H1 (cell line): ENCODE data around the gene TMEM255A. TPM values are rescaled to one million over a fixed set of nuclear protein-coding genes. Genes with fewer than 3 reads are reported as not detected.

Experiments
- CTCF ChIA-PET: fragments of 300-600 bp; sonication (Branson Sonifier 250); formaldehyde crosslinking; loops from one replicate; lab custom pipeline; 2021; ENCODE audit not compliant: partially characterized antibody; lab: Charles Lee
- POLR2A ChIA-PET: fragments of 300-600 bp; sonication (Branson Sonifier 250); formaldehyde crosslinking; loops from one replicate; lab custom pipeline; 2021; ENCODE audit warnings: inconsistent platforms; ENCODE audit not compliant: partially characterized antibody; lab: Charles Lee
- DNase-seq, 2 experiments: peaks; one replicate each; pipeline versions ENCODE4 v3.0.0 to v3.0.0-alpha.2; 2010 to 2022; ENCODE audit warnings: low spot score in 2 of 2, low read depth in 1 of 2, mixed read lengths in 1 of 2
- FAIRE-seq: peaks from 2 replicates; lab custom pipeline; 2011; peaks lifted over from hg19 to GRCh38; lab: Jason Lieb, UNC
- H2AFZ ChIP-seq: 2 replicates; pipeline ENCODE4 v1.8.1; 2012; ENCODE audit warnings: low read length, inconsistent platforms
- H2AK5ac ChIP-seq: 2 replicates; pipeline ENCODE4 v1.6.1; 2013; ENCODE audit warnings: low read depth, low read length
- H2BK120ac ChIP-seq: replicated peaks from 2 replicates; pipeline ENCODE3; 2013; ENCODE audit warnings: low read depth, low read length, inconsistent platforms
- H2BK12ac ChIP-seq: 2 replicates; pipeline ENCODE4 v1.6.1; 2013; ENCODE audit warnings: low read depth, low read length
- H2BK15ac ChIP-seq: 2 replicates; pipeline ENCODE4 v1.6.1; 2013; ENCODE audit warnings: low read length
- H2BK20ac ChIP-seq: 2 replicates; pipeline ENCODE4 v1.6.1; 2013; ENCODE audit warnings: low read length
- H2BK5ac ChIP-seq: 2 replicates; pipeline ENCODE4 v1.6.1; 2013; ENCODE audit warnings: low read depth, low read length
- H3K14ac ChIP-seq: 2 replicates; pipeline ENCODE4 v1.6.1; 2013; ENCODE audit warnings: inconsistent platforms; ENCODE audit not compliant: insufficient read length
- H3K18ac ChIP-seq: 2 replicates; pipeline ENCODE4 v1.6.1; 2013; ENCODE audit warnings: low read length; ENCODE audit errors: extremely low read depth
- H3K23ac ChIP-seq: 2 replicates; pipeline ENCODE4 v1.6.1; 2013; ENCODE audit warnings: inconsistent platforms; ENCODE audit not compliant: insufficient read length
- H3K23me2 ChIP-seq: 2 replicates; pipeline ENCODE4 v1.6.1; 2013; ENCODE audit warnings: low read depth, low read length
- H3K27ac ChIP-seq: 2 replicates; pipeline ENCODE4 v1.6.1; 2011; ENCODE audit warnings: low read depth, low read length, inconsistent platforms
- H3K27me3 ChIP-seq, 4 experiments: replicated peaks in 1 of 4; 1 replicate in 1 of 4; 2 replicates in 3 of 4; pipeline versions ENCODE4 v1.6.1 to v1.8.1; 2011 to 2013; ENCODE audit warnings: low read length in 3 of 4, mild to moderate bottlenecking in 3 of 4, inconsistent platforms in 2 of 4, mixed read lengths in 2 of 4, moderate library complexity in 1 of 4; ENCODE audit not compliant: control insufficient read depth in 3 of 4, insufficient read depth in 3 of 4; ENCODE audit errors: extremely low read depth in 1 of 4
- H3K36me3 ChIP-seq, 4 experiments: 2 replicates each; pipeline versions ENCODE4 v1.6.1 to v1.8.1; 2011 to 2013; ENCODE audit warnings: mild to moderate bottlenecking in 4 of 4, low read length in 3 of 4, moderate library complexity in 2 of 4, control low read depth in 1 of 4, inconsistent platforms in 1 of 4; ENCODE audit not compliant: insufficient read depth in 4 of 4, control insufficient read depth in 2 of 4
- H3K4ac ChIP-seq: replicated peaks from 2 replicates; pipeline ENCODE3; 2013; ENCODE audit warnings: low read length, low read depth, mixed read lengths, inconsistent platforms; ENCODE audit not compliant: insufficient read length
- H3K4me1 ChIP-seq, 4 experiments: replicated peaks in 1 of 4; 1 replicate in 1 of 4; 2 replicates in 3 of 4; pipeline versions ENCODE4 v1.6.1 to v1.8.1; 2011 to 2013; ENCODE audit warnings: low read length in 3 of 4, inconsistent platforms in 2 of 4, mixed read lengths in 1 of 4; ENCODE audit not compliant: insufficient read depth in 4 of 4, control insufficient read depth in 3 of 4
- H3K4me2 ChIP-seq, 2 experiments: 2 replicates each; pipeline versions ENCODE4 v1.6.1 to v1.8.1; 2011 to 2013; ENCODE audit warnings: low read depth in 2 of 2, low read length in 2 of 2, control low read depth in 1 of 2, inconsistent platforms in 1 of 2, mild to moderate bottlenecking in 1 of 2; ENCODE audit not compliant: insufficient read depth in 1 of 2
- H3K4me3 ChIP-seq, 4 experiments: fragments of 200-600, 300-600 bp in 1 of 4; sonication (generic), shearing (Covaris generic), sonication (Bioruptor Twin) in 1 of 4; 2 replicates each; pipeline versions ENCODE4 v1.5.1 to v1.8.1; 2011 to 2016; ENCODE audit warnings: low read length in 4 of 4, low read depth in 3 of 4, control low read depth in 2 of 4, inconsistent platforms in 2 of 4, mild to moderate bottlenecking in 2 of 4, mixed read lengths in 1 of 4, moderate library complexity in 1 of 4; ENCODE audit not compliant: insufficient read depth in 2 of 4; ENCODE audit errors: extremely low read depth in 1 of 4
- H3K56ac ChIP-seq: replicated peaks from 2 replicates; pipeline ENCODE3; 2013; ENCODE audit warnings: low read depth, mild to moderate bottlenecking, mixed read lengths, low read length, inconsistent platforms; ENCODE audit not compliant: insufficient read length
- H3K79me1 ChIP-seq: 2 replicates; pipeline ENCODE4 v1.6.1; 2013; ENCODE audit warnings: low read depth, low read length, control low read depth
- H3K79me2 ChIP-seq, 2 experiments: 2 replicates each; pipeline versions ENCODE4 v1.6.1 to v1.8.1; 2012 to 2013; ENCODE audit warnings: low read length in 2 of 2, mild to moderate bottlenecking in 2 of 2, inconsistent platforms in 1 of 2; ENCODE audit not compliant: insufficient read depth in 2 of 2, control insufficient read depth in 1 of 2
- H3K9ac ChIP-seq, 4 experiments: replicated peaks in 1 of 4; 1 replicate in 1 of 4; 2 replicates in 3 of 4; pipeline versions ENCODE4 v1.6.1 to v1.8.1; 2011 to 2013; ENCODE audit warnings: low read depth in 3 of 4, low read length in 3 of 4, control low read depth in 2 of 4, mild to moderate bottlenecking in 2 of 4, moderate library complexity in 2 of 4, inconsistent platforms in 1 of 4; ENCODE audit errors: extremely low read depth in 1 of 4
- H3K9me3 ChIP-seq, 2 experiments: 2 replicates each; pipeline versions ENCODE4 v1.6.1 to v1.8.1; 2012 to 2013; ENCODE audit warnings: mild to moderate bottlenecking in 2 of 2, moderate library complexity in 2 of 2, control low read depth in 1 of 2, inconsistent platforms in 1 of 2, low read depth in 1 of 2, low read length in 1 of 2, mixed read lengths in 1 of 2; ENCODE audit not compliant: insufficient read depth in 2 of 2
- H4K20me1 ChIP-seq, 2 experiments: replicated peaks in 1 of 2; 2 replicates each; pipeline versions ENCODE3 to v1.8.1; 2011 to 2013; ENCODE audit warnings: inconsistent platforms in 2 of 2, low read length in 2 of 2, mild to moderate bottlenecking in 1 of 2; ENCODE audit not compliant: insufficient read depth in 2 of 2, control insufficient read depth in 1 of 2
- H4K5ac ChIP-seq: 2 replicates; pipeline ENCODE4 v1.6.1; 2013; ENCODE audit warnings: low read length, low read depth, mixed read lengths, inconsistent platforms; ENCODE audit not compliant: insufficient read length
- H4K8ac ChIP-seq: 2 replicates; pipeline ENCODE4 v1.8.0; 2013; ENCODE audit warnings: mild to moderate bottlenecking, moderate library complexity, low read length, inconsistent platforms; ENCODE audit not compliant: insufficient read depth; ENCODE audit errors: extremely low read depth
- H4K91ac ChIP-seq: replicated peaks from 2 replicates; pipeline ENCODE3; 2013; ENCODE audit warnings: low read length, mixed read lengths, inconsistent platforms; ENCODE audit not compliant: insufficient read length
- KDM4A ChIP-seq: IDR thresholded peaks from one replicate; pipeline ENCODE4 v1.7.1; 2012; ENCODE audit warnings: low read depth, mild to moderate bottlenecking, moderate library complexity, low read length, inconsistent platforms; ENCODE audit not compliant: severe bottlenecking
- NRF1 ChIP-seq: IDR thresholded peaks from 2 replicates; pipeline ENCODE4 v1.6.1; 2011; ENCODE audit warnings: mild to moderate bottlenecking, low read depth, low read length, improper control_type of control experiment
- POLR2AphosphoS5 ChIP-seq: IDR thresholded peaks from 2 replicates; pipeline ENCODE4 v1.6.1; 2011; ENCODE audit warnings: low read depth, low read length
- RBBP5 ChIP-seq: IDR thresholded peaks from 2 replicates; pipeline ENCODE4 v1.7.1; 2012; ENCODE audit warnings: low read depth, mild to moderate bottlenecking, inconsistent platforms, low read length, moderate library complexity, borderline replicate concordance
- SIN3A ChIP-seq, 2 experiments: IDR thresholded peaks in 1 of 2; conservative IDR thresholded peaks in 1 of 2; 2 replicates each; pipeline ENCODE4 v1.6.1; 2011 to 2012; ENCODE audit warnings: low read length in 2 of 2, improper control_type of control experiment in 1 of 2, low read depth in 1 of 2, mild to moderate bottlenecking in 1 of 2
- SIX5 ChIP-seq: IDR thresholded peaks from 2 replicates; pipeline ENCODE4 v1.6.1; 2011; ENCODE audit warnings: mild to moderate bottlenecking, low read depth, low read length
- TAF1 ChIP-seq: IDR thresholded peaks from 2 replicates; pipeline ENCODE4 v1.6.1; 2011; ENCODE audit warnings: mild to moderate bottlenecking, low read depth, low read length
- WGBS, 2 experiments: shearing (Covaris generic) in 1 of 2; methylation state at CpG; one replicate each; pipeline versions ENCODE4 v1.1.6 to v1.1.7; 2013 to 2015; ENCODE audit warnings: low lambda C conversion rate in 2 of 2, mixed read lengths in 2 of 2, inconsistent platforms in 1 of 2, low coverage in 1 of 2, missing lambda C conversion rate in 1 of 2; ENCODE audit not compliant: insufficient replicate concordance in 2 of 2, insufficient coverage in 1 of 2, insufficient read length in 1 of 2; ENCODE audit errors: extremely low coverage in 1 of 2, missing lambda C conversion rate in 1 of 2; 5-methylcytosine and 5-hydroxymethylcytosine counted together
- long read RNA-seq, 2 experiments: library from RNA in 1 of 2; library from capped mRNA in 1 of 2; stranded (forward); transcript quantifications; one replicate each; pipeline ENCODE4 v2.0.0, GENCODE V29; 2021; ENCODE audit warnings: inconsistent platforms in 1 of 2
- polyA minus RNA-seq, 3 experiments: library from RNA; depleted of rRNA, polyadenylated mRNA; stranded (reverse); fragments of >200 nt; gene quantifications; 1 replicate in 2 of 3; 2 replicates in 1 of 3; pipeline ENCODE4 v1.2.3, GENCODE V29; 2011
- polyA plus RNA-seq, 7 experiments: library from polyadenylated mRNA; depleted of rRNA in 3 of 7; stranded (reverse) in 5 of 7; unstranded in 2 of 7; fragments of >200 nt in 5 of 7; fragments of 200-250 nt in 2 of 7; gene quantifications; 1 replicate in 5 of 7; 2 replicates in 1 of 7; 4 replicates in 1 of 7; pipeline versions ENCODE4 v1.2.1 to v1.2.3, GENCODE V29; 2011 to 2013; ENCODE audit warnings: missing spikeins in 2 of 7, mixed read lengths in 2 of 7
- total RNA-seq: library from RNA; stranded (reverse); fragmentation: NEBNext Ultra II Directional; extraction: Animal tissue kit (Norgen Biotek cat#: 25700); gene quantifications from 2 replicates; pipeline ENCODE4 v1.2.1, GENCODE V29; 2021
- TF ChIP-seq, protein P1 (sequence below): IDR thresholded peaks from 2 replicates; pipeline ENCODE4 v1.6.1; 2012; ENCODE audit warnings: inconsistent platforms

Gene TMEM255A
- 0.23 and 0.73 TPM in 2 replicates for total RNA-seq
- polyA plus RNA-seq (2011; rRNA removed), result 1.1 and 2.3 TPM in 2 replicates
- polyA plus RNA-seq (2011; cell fraction: cytosol; rRNA removed), result 1.3 TPM
- 0.63 TPM for polyA plus RNA-seq (2011; cell fraction: nucleus; rRNA removed)
- 0.87 to 2.3 TPM (median 1.4 TPM) in 4 replicates for polyA plus RNA-seq (2012, experiment 1 of 2)
- polyA plus RNA-seq (2012, experiment 2 of 2), result 0.16 TPM
- 0.14 TPM for polyA plus RNA-seq (2013, experiment 1 of 2)
- polyA plus RNA-seq (2013, experiment 2 of 2), result 0.06 TPM
- polyA minus RNA-seq (2011; rRNA and poly(A)+ RNA removed), result 2.4 and 2.9 TPM in 2 replicates
- 0.88 TPM for polyA minus RNA-seq (2011; cell fraction: cytosol; rRNA and poly(A)+ RNA removed)
- polyA minus RNA-seq (2011; cell fraction: nucleus; rRNA and poly(A)+ RNA removed), result 0.60 TPM
- long read RNA-seq, experiment 1, result 0 reads
- long read RNA-seq, experiment 2, result 0 reads

DNA sequence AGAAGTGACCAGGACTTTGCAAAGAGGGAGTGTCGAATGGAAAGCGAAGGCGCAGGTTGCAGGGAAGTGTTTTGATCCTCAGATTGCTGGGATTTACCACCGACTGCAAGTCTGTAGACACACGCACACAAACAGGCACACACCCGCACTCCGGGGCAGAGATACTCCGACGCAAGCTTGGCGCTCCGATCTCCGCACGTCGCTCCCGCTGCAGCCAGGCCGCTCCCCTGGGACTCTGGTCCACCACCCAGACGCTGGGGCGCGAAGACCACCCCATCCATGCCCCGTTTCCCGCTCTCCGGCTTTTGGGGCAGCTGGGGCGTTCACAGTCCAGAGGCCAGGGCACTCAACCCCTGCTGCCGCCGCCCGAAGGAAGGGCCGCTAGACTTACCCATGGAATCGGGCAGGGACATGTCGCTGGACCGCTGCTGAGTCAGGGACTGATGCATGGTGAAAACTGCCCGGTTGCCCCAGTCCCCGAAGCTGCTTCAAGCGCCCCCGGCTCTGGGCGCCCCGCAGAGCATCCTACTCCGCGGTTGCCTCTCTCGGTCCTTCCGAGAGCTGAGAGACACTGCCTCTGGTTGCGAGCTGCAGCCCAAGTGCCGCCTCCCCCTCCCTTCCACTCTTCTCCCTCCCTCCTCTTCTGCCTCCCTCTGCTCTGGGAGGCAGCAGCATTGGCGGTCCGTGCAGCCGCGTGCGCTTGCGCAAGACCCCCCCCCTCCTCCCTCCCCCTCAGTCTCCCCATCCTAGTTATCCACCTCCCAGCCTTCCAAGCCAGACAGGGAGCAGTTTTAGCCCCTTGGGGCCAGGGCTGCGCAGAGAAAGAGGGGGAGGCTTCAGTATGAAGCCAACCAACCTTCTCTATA lies at the start of gene TMEM255A:
Gene TMEM255A (minus strand): TSS at position 601 of the 866 bp plus-strand sequence. CDS start 152 bp downstream, at position 449.
- no peak within 1 kb of the TSS; a peak in 1 of 7 replicates for H3K9ac ChIP-seq
- H3K18ac ChIP-seq, result no peak within 1 kb of the TSS; the same call in 1 of the 2 replicates
- peaks cover 12% of the 10 kb centered on the region; the same call in 1 of the 2 replicates for H3K23me2 ChIP-seq
- no peak within 1 kb of the TSS for H3K56ac ChIP-seq
- H3K79me1 ChIP-seq, result no peaks in the 10 kb centered on the region
- no peak within 1 kb of the TSS for H2AK5ac ChIP-seq
- CTCF ChIA-PET, result interaction anchor here (0.6 to 2.0 kb wide), 7 partner anchors 14 to 175 kb away, joined by 3 to 8 read pairs (median 5); partner anchors contain the start of gene ATP1B4
- no peak within 1 kb of the TSS for H4K5ac ChIP-seq
- WGBS, 2 experiments, result 1% methylated on average over 25 of the region's 49 CpGs; no CpG with 5 or more reads in 1 of the 2 experiments
- H3K14ac ChIP-seq, result no peak within 1 kb of the TSS
- no peak within 1 kb of the TSS for H4K91ac ChIP-seq
- H2AFZ ChIP-seq, result peak within 1 kb of the TSS; percentile 76; the same call in 1 of the 2 replicates
- POLR2A ChIA-PET, result interaction anchor here (0.5 to 0.8 kb wide), 2 partner anchors 20 to 21 kb away, joined by 3 read pairs; no protein-coding TSS in a partner anchor
- H3K4me1 ChIP-seq, result peaks cover 0 to 5% (median 3%) of the 10 kb centered on the region in 4 experiments; a peak in 3 of 7 replicates
- peak within 1 kb of the TSS; percentile 84 to 94 for H3K4me2 ChIP-seq
- H2BK120ac ChIP-seq, result no peak within 1 kb of the TSS
- peak within 1 kb of the TSS; percentile 53 to 71 (median 56) for H3K4me3 ChIP-seq
- H2BK20ac ChIP-seq, result no peak within 1 kb of the TSS
- H3K23ac ChIP-seq, result no peak within 1 kb of the TSS
- FAIRE-seq, result peak; percentile 71
- H2BK5ac ChIP-seq, result no peak within 1 kb of the TSS; the same call in 1 of the 2 replicates
- DNase-seq, result peak in 1 of 2 experiments; percentile 56
- no peaks in the 10 kb centered on the region for H4K20me1 ChIP-seq
- no peak within 1 kb of the TSS for H3K4ac ChIP-seq
- H3K79me2 ChIP-seq, result no peaks in the 10 kb centered on the region
- no peaks in the 10 kb centered on the region for H3K9me3 ChIP-seq
- no peaks in the 10 kb centered on the region for H3K36me3 ChIP-seq
- H3K27me3 ChIP-seq, result peaks cover 4 to 58% (median 42%) of the 10 kb centered on the region in 4 experiments
- no peak within 1 kb of the TSS for H2BK15ac ChIP-seq
- H2BK12ac ChIP-seq, result no peak within 1 kb of the TSS
- peak within 1 kb of the TSS; percentile 51; the same call in 1 of the 2 replicates for H4K8ac ChIP-seq
- no peak within 1 kb of the TSS for H3K27ac ChIP-seq
- no peak for TF ChIP-seq SIX5
- TF ChIP-seq SIN3A (conservative IDR thresholded peaks at IDR 0.05 in 1 of 2, IDR thresholded peaks at IDR 0.05 in 1 of 2; ENCODE audit: low read depth in 1 of 2, low read length in 2 of 2), result no peak
- no peak for TF ChIP-seq POLR2AphosphoS5
- TF ChIP-seq, protein P1, sequence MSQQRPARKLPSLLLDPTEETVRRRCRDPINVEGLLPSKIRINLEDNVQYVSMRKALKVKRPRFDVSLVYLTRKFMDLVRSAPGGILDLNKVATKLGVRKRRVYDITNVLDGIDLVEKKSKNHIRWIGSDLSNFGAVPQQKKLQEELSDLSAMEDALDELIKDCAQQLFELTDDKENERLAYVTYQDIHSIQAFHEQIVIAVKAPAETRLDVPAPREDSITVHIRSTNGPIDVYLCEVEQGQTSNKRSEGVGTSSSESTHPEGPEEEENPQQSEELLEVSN, result peak; percentile 82
- peak; percentile 68 for TF ChIP-seq KDM4A
- peak; percentile 54; the same call in 1 of the 2 replicates for TF ChIP-seq RBBP5
- 0 out of 2 replicates have a peak, but pooled peaks have one; percentile 19 for TF ChIP-seq TAF1
- peak; percentile 33; the same call in 1 of the 2 replicates for TF ChIP-seq NRF1
